ENCODE results near the gene AOX1.
A peak's percentile ranks its signal among the peaks of the same experiment; 100 is the strongest.
"Not testable (repeated sequence)": the region's sequence is repeated elsewhere in the genome, so short reads cannot be mapped to it uniquely, and the experiment has no call there.

AOX1 gene

GRCh38 chr2:200635251-200635650 lies 49.4 kb downstream of the AOX1 start:
- peak; percentile 59 to 89 for DNase-seq (ENCODE audit: low read depth in 1 of 2, low spot score in 1 of 2)
- Histone ChIP-seq H3K27me3 (ENCODE audit: insufficient read depth, poor library complexity, severe bottlenecking) (no peaks in the 10 kb centered on the region), H3K27ac (replicated peaks) (peak overlapping the region; percentile 47), H3K4me3 (replicated peaks; ENCODE audit: insufficient read depth, low read length) (no peak overlapping the region)
- TF ChIP-seq REST (IDR thresholded peaks at IDR 0.05; ENCODE audit: insufficient replicate concordance, low read depth) (peak; percentile 61), POLR2AphosphoS5 (IDR thresholded peaks at IDR 0.05; ENCODE audit: low read depth) (no peak), SPI1 (IDR thresholded peaks at IDR 0.05; ENCODE audit: borderline replicate concordance, low read depth) (peak; percentile 44; the same call in 1 of the 2 replicates), GABPA (IDR thresholded peaks at IDR 0.05; ENCODE audit: low read depth) (no peak)

GRCh38 chr2:200637901-200638300 lies 52.1 kb downstream of the AOX1 start:
- H3K27ac ChIP-seq (replicated peaks), result no peak overlapping the region
- TF ChIP-seq REST (IDR thresholded peaks at IDR 0.05; ENCODE audit: insufficient replicate concordance, low read depth) (no peak), SPI1 (IDR thresholded peaks at IDR 0.05; ENCODE audit: borderline replicate concordance, low read depth) (no peak)
- DNase-seq (ENCODE audit: low read depth in 1 of 2, low spot score in 1 of 2), result no peak
- H3K4me3 ChIP-seq (replicated peaks; ENCODE audit: insufficient read depth, low read length), result no peak overlapping the region
- no peaks in the 10 kb centered on the region for H3K27me3 ChIP-seq (ENCODE audit: insufficient read depth, poor library complexity, severe bottlenecking)

- H3K27ac ChIP-seq (replicated peaks), result no peak overlapping the region
- H3K4me3 ChIP-seq (replicated peaks; ENCODE audit: insufficient read depth, low read length), result no peak overlapping the region
- TF ChIP-seq SPI1 (IDR thresholded peaks at IDR 0.05; ENCODE audit: borderline replicate concordance, low read depth) (no peak), GABPA (IDR thresholded peaks at IDR 0.05; ENCODE audit: low read depth) (no peak), POLR2AphosphoS5 (IDR thresholded peaks at IDR 0.05; ENCODE audit: low read depth) (no peak), CTCF (IDR thresholded peaks at IDR 0.05; ENCODE audit: insufficient read depth, low read length) (no peak), REST (IDR thresholded peaks at IDR 0.05; ENCODE audit: insufficient replicate concordance, low read depth) (no peak)
- no peak for DNase-seq (ENCODE audit: low read depth in 1 of 2, low spot score in 1 of 2)
- no peaks in the 10 kb centered on the region for H3K27me3 ChIP-seq (ENCODE audit: insufficient read depth, poor library complexity, severe bottlenecking)
Measured at GRCh38 chr2:200640176-200640575, 54.4 kb downstream of the AOX1 start.

GRCh38 chr2:200640901-200641300 lies 55.1 kb downstream of the AOX1 start:
- Histone ChIP-seq H3K27me3 (ENCODE audit: insufficient read depth, poor library complexity, severe bottlenecking) (no peaks in the 10 kb centered on the region), H3K27ac (replicated peaks) (no peak overlapping the region), H3K4me3 (replicated peaks; ENCODE audit: insufficient read depth, low read length) (no peak overlapping the region)
- DNase-seq (ENCODE audit: low read depth in 1 of 2, low spot score in 1 of 2), result no peak
- TF ChIP-seq GABPA (IDR thresholded peaks at IDR 0.05; ENCODE audit: low read depth), result no peak
- TF ChIP-seq POLR2AphosphoS5 (IDR thresholded peaks at IDR 0.05; ENCODE audit: low read depth), result no peak
- no peak for TF ChIP-seq REST (IDR thresholded peaks at IDR 0.05; ENCODE audit: insufficient replicate concordance, low read depth)
- no peak for TF ChIP-seq SPI1 (IDR thresholded peaks at IDR 0.05; ENCODE audit: borderline replicate concordance, low read depth)
- TF ChIP-seq CTCF (IDR thresholded peaks at IDR 0.05; ENCODE audit: insufficient read depth, low read length), result no peak

GRCh38 chr2:200648518-200649281 lies 62.9 kb downstream of the AOX1 start:
- DNase-seq (ENCODE audit: low read depth in 1 of 2, low spot score in 1 of 2), result peak in 1 of 2 experiments; percentile 23
- not testable (repeated sequence) for H3K27me3 ChIP-seq (ENCODE audit: insufficient read depth, poor library complexity, severe bottlenecking); H3K4me3 ChIP-seq (replicated peaks; ENCODE audit: insufficient read depth, low read length)
- peak overlapping the region; percentile 17; the same call in 1 of the 2 replicates for H3K27ac ChIP-seq (replicated peaks)
